Activated CD8-positive, alpha-beta memory T cell treated with anti-CD3 and anti-CD28 coated beads for 24 hours (primary cell): ENCODE measurements around the gene PPFIA2.

Experiments used
- DNase-seq: peaks from one replicate; pipeline ENCODE4 v3.0.0-alpha.2; 2020

PPFIA2 gene

GRCh38 chr12:81417056-81417455, 342.1 kb downstream of the PPFIA2 start:
- DNase-seq = no peak

GRCh38 chr12:81416571-81416970, 342.6 kb downstream of the PPFIA2 start:
- no peak for DNase-seq

GRCh38 chr12:81414441-81414840, 344.7 kb downstream of the PPFIA2 start:
- DNase-seq = no peak

GRCh38 chr12:81412940-81413339, 346.2 kb downstream of the PPFIA2 start:
- DNase-seq = no peak

GRCh38 chr12:81403348-81403747, 355.8 kb downstream of the PPFIA2 start:
- DNase-seq = no peak

GRCh38 chr12:81401241-81401640, 357.9 kb downstream of the PPFIA2 start:
- no peak for DNase-seq

GRCh38 chr12:81400024-81400423, 359.1 kb downstream of the PPFIA2 start:
- no peak for DNase-seq

- DNase-seq = no peak
Measured at GRCh38 chr12:81395431-81395830, 363.7 kb downstream of the PPFIA2 start.

GRCh38 chr12:81389550-81390099, 369.5 kb downstream of the PPFIA2 start:
- DNase-seq = no peak

- no peak for DNase-seq
Measured at GRCh38 chr12:81386101-81386500, 373.0 kb downstream of the PPFIA2 start.

GRCh38 chr12:81381951-81382350, 377.2 kb downstream of the PPFIA2 start:
- DNase-seq = no peak

- no peak for DNase-seq
Measured at GRCh38 chr12:81378601-81379285, 380.4 kb downstream of the PPFIA2 start.

- no peak for DNase-seq
Measured at GRCh38 chr12:81377771-81378170, 381.4 kb downstream of the PPFIA2 start.

GRCh38 chr12:81375969-81376368, 383.2 kb downstream of the PPFIA2 start:
- no peak for DNase-seq

- DNase-seq = no peak
Measured at GRCh38 chr12:81370456-81370855, 388.7 kb downstream of the PPFIA2 start.

- no peak for DNase-seq
Measured at GRCh38 chr12:81369175-81369574, 390.0 kb downstream of the PPFIA2 start.

- no peak for DNase-seq
Measured at GRCh38 chr12:81365284-81365683, 393.9 kb downstream of the PPFIA2 start.

- no peak for DNase-seq
Measured at GRCh38 chr12:81360916-81361315, 398.2 kb downstream of the PPFIA2 start.

GRCh38 chr12:81359736-81360135, 399.4 kb downstream of the PPFIA2 start:
- no peak for DNase-seq

- no peak for DNase-seq
Measured at GRCh38 chr12:81354327-81354932, 404.7 kb downstream of the PPFIA2 start.

- DNase-seq = no peak
Measured at GRCh38 chr12:81350309-81350708, 408.8 kb downstream of the PPFIA2 start.

- no peak for DNase-seq
Measured at GRCh38 chr12:81347404-81347803, 411.7 kb downstream of the PPFIA2 start.

GRCh38 chr12:81340910-81341309, 418.2 kb downstream of the PPFIA2 start:
- DNase-seq = no peak

- no peak for DNase-seq
Measured at GRCh38 chr12:81339071-81339470, 420.1 kb downstream of the PPFIA2 start.

GRCh38 chr12:81337886-81338285, 421.3 kb downstream of the PPFIA2 start:
- DNase-seq = no peak
